ENCODE measurements around the gene TTC34.

DNA sequence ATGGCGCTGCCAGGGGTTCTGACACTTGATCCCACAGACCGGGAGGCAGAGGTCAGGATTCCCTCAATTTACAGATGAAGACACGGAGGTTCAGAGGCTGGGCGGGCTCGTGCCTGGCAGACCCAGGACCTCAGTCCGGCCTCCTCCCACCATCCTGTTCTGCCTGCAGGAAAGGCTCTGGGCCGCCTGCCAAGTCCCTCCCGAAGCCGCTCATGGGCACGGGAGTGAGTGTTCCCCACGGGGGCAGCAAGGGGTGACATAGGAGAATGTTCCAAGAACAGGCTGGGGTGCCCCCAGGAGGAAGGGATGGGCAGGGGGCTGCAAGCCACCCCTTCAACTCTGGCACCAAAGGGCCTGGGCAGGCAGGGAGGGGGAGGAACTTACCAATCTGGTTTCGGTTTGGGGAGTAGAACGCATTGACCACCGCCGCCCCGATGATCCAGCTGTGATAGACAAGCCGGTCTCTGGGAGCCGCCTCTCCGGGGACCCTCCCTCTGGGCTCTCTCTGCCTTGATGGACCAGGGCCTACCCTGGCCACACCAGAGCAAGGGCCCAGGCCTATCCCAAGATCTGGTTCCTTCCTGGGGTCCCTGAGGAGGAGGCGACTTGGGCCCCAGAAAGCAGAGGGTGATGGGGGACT lies 207.4 kb downstream of the TTC34 start:
- no peak for TF ChIP-seq CTCF (IDR thresholded peaks at IDR 0.05)
- no peak for TF ChIP-seq POLR2A (IDR thresholded peaks at IDR 0.05)
- no peak for TF ChIP-seq POLR2AphosphoS5 (IDR thresholded peaks at IDR 0.05)
